Liver (tissue), 9 donors: ENCODE measurements around the gene AP3B1. TPM values are rescaled to one million over a fixed set of nuclear protein-coding genes. Genes with fewer than 3 reads are reported as not detected.
"Not testable (repeated sequence)": the region's sequence is repeated elsewhere in the genome, so short reads cannot be mapped to it uniquely, and the experiment has no call there.

Source experiments
- DNase-seq: peaks from one replicate; pipeline ENCODE4 v3.0.0-alpha.2; 2017; ENCODE audit warnings: low spot score
- H3K27ac ChIP-seq, 2 donors: one replicate each; pipeline ENCODE4 v1.7.0; 2013; ENCODE audit warnings: inconsistent platforms in 2 of 2, low read length in 2 of 2, control low read depth in 1 of 2, low read depth in 1 of 2, mild to moderate bottlenecking in 1 of 2
- H3K27me3 ChIP-seq, 4 donors: one replicate each; pipeline versions ENCODE4 v1.6.1 to v1.7.0; 2013; ENCODE audit warnings: low read length in 3 of 4, inconsistent platforms in 1 of 4, mild to moderate bottlenecking in 1 of 4, moderate library complexity in 1 of 4; ENCODE audit not compliant: control insufficient read depth in 4 of 4, insufficient read depth in 4 of 4
- H3K36me3 ChIP-seq, 4 donors: one replicate each; pipeline versions ENCODE4 v1.6.1 to v1.7.0; 2013; ENCODE audit warnings: low read length in 3 of 4, mild to moderate bottlenecking in 3 of 4, low read depth in 1 of 4, moderate library complexity in 1 of 4; ENCODE audit not compliant: control insufficient read depth in 4 of 4, insufficient read depth in 3 of 4
- H3K4me1 ChIP-seq, 4 donors: one replicate each; pipeline versions ENCODE4 v1.6.1 to v1.7.0; 2013; ENCODE audit warnings: low read length in 3 of 4, mild to moderate bottlenecking in 3 of 4, moderate library complexity in 1 of 4; ENCODE audit not compliant: control insufficient read depth in 4 of 4, insufficient read depth in 4 of 4
- H3K4me3 ChIP-seq, 3 donors: one replicate each; pipeline versions ENCODE4 v1.6.1 to v1.7.0; 2013; ENCODE audit warnings: low read length in 3 of 3, control low read depth in 1 of 3, low read depth in 1 of 3, mild to moderate bottlenecking in 1 of 3
- H3K9ac ChIP-seq, 2 donors: one replicate each; pipeline ENCODE4 v1.7.0; 2013; ENCODE audit warnings: low read length in 2 of 2, mild to moderate bottlenecking in 2 of 2, moderate library complexity in 2 of 2, control low read depth in 1 of 2, low read depth in 1 of 2
- H3K9me3 ChIP-seq, 4 donors: one replicate each; pipeline versions ENCODE4 v1.6.1 to v1.7.0; 2013; ENCODE audit warnings: low read length in 3 of 4; ENCODE audit not compliant: control insufficient read depth in 4 of 4
- FOXA2 ChIP-seq: IDR thresholded peaks from 2 replicates; pipeline ENCODE4 v1.6.1; 2016; ENCODE audit warnings: antibody characterized with exemption
- HNF4A ChIP-seq, 2 donors: conservative IDR thresholded peaks; 2 replicates each; pipeline ENCODE4 v1.6.1; 2016; ENCODE audit warnings: antibody characterized with exemption in 2 of 2, mild to moderate bottlenecking in 2 of 2
- JUND ChIP-seq, 2 donors: IDR thresholded peaks; 2 replicates each; pipeline ENCODE4 v1.6.1; 2016; ENCODE audit warnings: antibody characterized with exemption in 2 of 2
- NR2F2 ChIP-seq: IDR thresholded peaks from 2 replicates; pipeline ENCODE4 v1.6.1; 2016; ENCODE audit warnings: antibody characterized with exemption
- RXRA ChIP-seq, 2 donors: IDR thresholded peaks; 2 replicates each; pipeline ENCODE4 v1.6.1; 2017 to 2018; ENCODE audit warnings: antibody characterized with exemption in 2 of 2, mild to moderate bottlenecking in 1 of 2
- ZBTB33 ChIP-seq: IDR thresholded peaks from 2 replicates; pipeline ENCODE4 v1.6.1; 2016; ENCODE audit warnings: antibody characterized with exemption
- WGBS: extraction: QIAGEN DNeasy Blood & Tissue Kit; methylation state at CpG from one replicate; pipeline ENCODE4 v1.1.7; 2013; 5-methylcytosine and 5-hydroxymethylcytosine counted together
- polyA plus RNA-seq, 2 donors: library from polyadenylated mRNA; stranded (reverse) in 1 of 2; unstranded in 1 of 2; fragments of 200-250 nt in 1 of 2; fragments of >200 nt in 1 of 2; fragmentation: Nextera tagmentation in 1 of 2; extraction: Ambion mirVana in 1 of 2; gene quantifications; one replicate each; pipeline versions ENCODE4 v1.2.1 to v1.2.3, GENCODE V29; 2013 to 2015
- total RNA-seq, 2 donors: library from RNA; depleted of rRNA; stranded (reverse); fragments of >200 nt; gene quantifications; one replicate each; pipeline ENCODE4 v1.2.3, GENCODE V29; 2014
- TF ChIP-seq, protein P1 (sequence below): IDR thresholded peaks from 2 replicates; pipeline ENCODE4 v1.6.1; 2016; ENCODE audit warnings: antibody characterized with exemption, mild to moderate bottlenecking
- donor health status: healthy.
- donor health status: healthy.
- donor health status: healthy.
- donor health status: healthy.
- donor health status: healthy.

The AP3B1 gene
- total and polyA plus RNA-seq, 4 donors: 8.2 to 23.1 (median 14.4) TPM

GRCh38 chr5:78203815-78204214 lies 90.7 kb downstream of the AP3B1 start:
- Histone ChIP-seq H3K27ac (no peak overlapping the region), H3K27me3 (no peaks in the 10 kb centered on the region), H3K9ac (no peak overlapping the region), H3K9me3 (no peaks in the 10 kb centered on the region), H3K36me3 (peaks cover 0 to 3% (median 0%) of the 10 kb centered on the region in 4 donors), H3K4me1 (no peaks in the 10 kb centered on the region), H3K4me3 (no peak overlapping the region)
- WGBS: 98% methylated on average over 2 of the region's 2 CpGs
- DNase-seq: no peak
- TF ChIP-seq ZBTB33 (no peak), RXRA (IDR thresholded peaks at IDR 0.05) (no peak), HNF4A (conservative IDR thresholded peaks at IDR 0.05) (no peak)
- TF ChIP-seq, protein P1, sequence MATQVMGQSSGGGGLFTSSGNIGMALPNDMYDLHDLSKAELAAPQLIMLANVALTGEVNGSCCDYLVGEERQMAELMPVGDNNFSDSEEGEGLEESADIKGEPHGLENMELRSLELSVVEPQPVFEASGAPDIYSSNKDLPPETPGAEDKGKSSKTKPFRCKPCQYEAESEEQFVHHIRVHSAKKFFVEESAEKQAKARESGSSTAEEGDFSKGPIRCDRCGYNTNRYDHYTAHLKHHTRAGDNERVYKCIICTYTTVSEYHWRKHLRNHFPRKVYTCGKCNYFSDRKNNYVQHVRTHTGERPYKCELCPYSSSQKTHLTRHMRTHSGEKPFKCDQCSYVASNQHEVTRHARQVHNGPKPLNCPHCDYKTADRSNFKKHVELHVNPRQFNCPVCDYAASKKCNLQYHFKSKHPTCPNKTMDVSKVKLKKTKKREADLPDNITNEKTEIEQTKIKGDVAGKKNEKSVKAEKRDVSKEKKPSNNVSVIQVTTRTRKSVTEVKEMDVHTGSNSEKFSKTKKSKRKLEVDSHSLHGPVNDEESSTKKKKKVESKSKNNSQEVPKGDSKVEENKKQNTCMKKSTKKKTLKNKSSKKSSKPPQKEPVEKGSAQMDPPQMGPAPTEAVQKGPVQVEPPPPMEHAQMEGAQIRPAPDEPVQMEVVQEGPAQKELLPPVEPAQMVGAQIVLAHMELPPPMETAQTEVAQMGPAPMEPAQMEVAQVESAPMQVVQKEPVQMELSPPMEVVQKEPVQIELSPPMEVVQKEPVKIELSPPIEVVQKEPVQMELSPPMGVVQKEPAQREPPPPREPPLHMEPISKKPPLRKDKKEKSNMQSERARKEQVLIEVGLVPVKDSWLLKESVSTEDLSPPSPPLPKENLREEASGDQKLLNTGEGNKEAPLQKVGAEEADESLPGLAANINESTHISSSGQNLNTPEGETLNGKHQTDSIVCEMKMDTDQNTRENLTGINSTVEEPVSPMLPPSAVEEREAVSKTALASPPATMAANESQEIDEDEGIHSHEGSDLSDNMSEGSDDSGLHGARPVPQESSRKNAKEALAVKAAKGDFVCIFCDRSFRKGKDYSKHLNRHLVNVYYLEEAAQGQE: no peak

DNA sequence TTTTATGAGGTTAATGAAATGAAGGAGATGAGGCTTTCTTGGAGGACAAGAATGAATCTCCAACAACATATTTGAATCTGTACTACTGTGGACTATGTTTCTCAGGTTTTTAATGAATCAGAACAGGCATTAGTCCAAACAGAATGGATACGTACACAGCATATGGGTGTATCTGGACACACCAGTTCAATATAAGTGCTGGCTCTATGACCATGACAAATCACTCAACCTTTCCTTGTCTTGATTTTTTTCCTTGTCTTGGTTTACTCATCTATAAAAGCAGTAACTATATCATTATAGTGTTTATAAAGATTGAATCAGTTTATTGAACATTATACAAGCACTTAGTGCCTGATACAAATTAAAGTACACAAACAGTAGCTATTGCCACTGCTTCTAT lies 104.1 kb downstream of the AP3B1 start:
- Histone ChIP-seq H3K36me3 (peaks cover 0 to 5% (median 0%) of the 10 kb centered on the region in 4 donors), H3K4me3 (no peak overlapping the region), H3K4me1 (no peaks in the 10 kb centered on the region), H3K27me3 (no peaks in the 10 kb centered on the region), H3K9me3 (no peaks in the 10 kb centered on the region), H3K9ac (no peak overlapping the region), H3K27ac (no peak overlapping the region)
- WGBS: 94% methylated on average over 1 of the region's 1 CpG
- TF ChIP-seq HNF4A (conservative IDR thresholded peaks at IDR 0.05) (no peak), NR2F2 (no peak)
- DNase-seq: no peak

- not testable (repeated sequence) for H3K27ac ChIP-seq, H3K4me1 ChIP-seq, H3K4me3 ChIP-seq, DNase-seq, H3K9ac ChIP-seq, H3K36me3 ChIP-seq, H3K9me3 ChIP-seq, H3K27me3 ChIP-seq
- WGBS: 98% methylated on average over 4 of the region's 4 CpGs
These were observed 105.8 kb downstream of the AP3B1 start for GRCh38 chr5:78188681-78189080.

DNA sequence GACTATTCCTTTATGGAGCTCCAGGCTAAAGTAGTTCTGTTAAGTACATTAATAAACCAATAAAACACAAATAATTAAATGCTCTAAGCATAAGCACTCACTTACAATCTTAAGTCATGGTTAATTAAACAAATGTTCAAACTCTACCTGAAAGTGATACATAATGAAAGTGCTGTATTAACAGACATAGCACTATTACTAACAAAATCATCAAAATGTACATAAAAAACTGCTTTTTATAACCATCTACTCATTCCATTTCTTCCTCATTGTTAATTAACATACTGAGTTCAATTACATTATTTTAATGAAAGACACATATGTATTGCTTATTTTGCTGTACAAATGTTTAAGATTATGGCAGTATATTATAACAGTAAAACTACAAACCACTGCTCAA lies 107.3 kb downstream of the AP3B1 start:
- H3K4me1 ChIP-seq: no peaks in the 10 kb centered on the region
- peaks cover 0 to 5% (median 0%) of the 10 kb centered on the region in 4 donors for H3K36me3 ChIP-seq
- H3K27me3 ChIP-seq: no peaks in the 10 kb centered on the region
- no peak overlapping the region for H3K9ac ChIP-seq
- no peak for DNase-seq
- TF ChIP-seq, protein P1: no peak
- TF ChIP-seq JUND (IDR thresholded peaks at IDR 0.05): no peak
- TF ChIP-seq FOXA2: no peak
- no peaks in the 10 kb centered on the region for H3K9me3 ChIP-seq
- no peak overlapping the region for H3K27ac ChIP-seq
- H3K4me3 ChIP-seq: no peak overlapping the region
